BE2C (cell line): ENCODE measurements around the gene SRD5A1. TPM values are rescaled to one million over a fixed set of nuclear protein-coding genes. Genes with fewer than 3 reads are reported as not detected.

ENCODE experiments used
- DNase-seq: peaks from one replicate; pipeline ENCODE4 v3.0.0-alpha.2; 2020
- H3K27me3 ChIP-seq: fragments of 250-450 bp; sonication (Bioruptor Pico); 2 replicates; pipeline ENCODE4 v1.5.1; 2020; ENCODE audit warnings: mild to moderate bottlenecking
- H3K36me3 ChIP-seq: fragments of 250-450 bp; sonication (Bioruptor Pico); 2 replicates; pipeline ENCODE4 v1.5.1; 2020; ENCODE audit warnings: mild to moderate bottlenecking
- H3K4me1 ChIP-seq: fragments of 250-450 bp; sonication (Bioruptor Pico); 2 replicates; pipeline ENCODE4 v1.5.1; 2020
- H3K4me3 ChIP-seq: 2 replicates; pipeline ENCODE4 v1.5.1; 2011; ENCODE audit warnings: low read depth, low read length
- H3K9me3 ChIP-seq: fragments of 250-450 bp; sonication (Bioruptor Pico); 2 replicates; pipeline ENCODE4 v1.5.1; 2020
- polyA plus RNA-seq: library from polyadenylated mRNA; unstranded; fragments of >200 nt; gene quantifications from one replicate; pipeline ENCODE4 v1.2.1, GENCODE V29; 2012; ENCODE audit warnings: low read depth, missing spikeins; ENCODE audit not compliant: insufficient read length, insufficient read depth
- TF ChIP-seq, protein P1 (sequence below): IDR thresholded peaks from 2 replicates; pipeline ENCODE4 v1.5.1; 2012; ENCODE audit warnings: mild to moderate bottlenecking, low read depth, low read length

SRD5A1 gene, protein sequence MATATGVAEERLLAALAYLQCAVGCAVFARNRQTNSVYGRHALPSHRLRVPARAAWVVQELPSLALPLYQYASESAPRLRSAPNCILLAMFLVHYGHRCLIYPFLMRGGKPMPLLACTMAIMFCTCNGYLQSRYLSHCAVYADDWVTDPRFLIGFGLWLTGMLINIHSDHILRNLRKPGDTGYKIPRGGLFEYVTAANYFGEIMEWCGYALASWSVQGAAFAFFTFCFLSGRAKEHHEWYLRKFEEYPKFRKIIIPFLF
- 10.0 TPM for polyA plus RNA-seq

DNA sequence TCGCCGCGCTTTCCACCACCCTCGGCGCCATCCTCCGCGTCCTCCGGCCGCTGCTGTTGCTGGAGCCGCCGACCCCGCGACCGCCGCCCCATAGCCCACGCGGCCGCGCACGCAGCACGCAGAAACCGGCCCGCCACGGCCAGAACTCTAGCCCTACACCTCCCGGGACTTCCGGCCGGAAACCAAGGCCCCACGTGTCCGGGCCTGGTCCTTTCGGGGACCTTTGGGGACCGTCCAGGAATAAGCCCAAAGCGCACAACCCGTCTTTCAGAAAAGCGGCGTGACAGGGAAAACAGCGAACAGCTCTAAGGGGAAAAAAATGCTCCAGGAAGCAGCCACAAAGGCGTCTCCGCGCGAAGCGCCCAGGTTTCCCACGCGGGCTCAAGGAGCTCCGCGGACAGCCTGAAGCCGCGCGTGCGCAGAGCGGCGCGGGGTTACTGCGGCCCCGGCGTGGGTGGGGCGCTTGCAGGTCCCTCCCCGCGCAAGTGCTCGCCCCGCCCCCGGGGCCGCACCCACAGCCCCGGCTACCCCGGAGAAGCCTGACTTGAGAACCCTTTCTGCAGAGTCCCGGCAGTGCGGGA is at the start of gene SRD5A1, which contains the start of gene NSUN2:
Gene SRD5A1 (plus strand): TSS at position 553 of the 581 bp plus-strand sequence. CDS start 137 bp downstream, outside the sequence.
Gene NSUN2 (minus strand): TSS at position 157 of the 581 bp plus-strand sequence. CDS start 65 bp downstream, at position 92.
- Histone ChIP-seq H3K4me3 (peak within 1 kb of the TSS; percentile 92), H3K9me3 (no peaks in the 10 kb centered on the region), H3K27me3 (no peaks in the 10 kb centered on the region), H3K4me1 (no peaks in the 10 kb centered on the region), H3K36me3 (peaks cover 43% of the 10 kb centered on the region)
- peak; percentile 95 for DNase-seq
- TF ChIP-seq, protein P1, sequence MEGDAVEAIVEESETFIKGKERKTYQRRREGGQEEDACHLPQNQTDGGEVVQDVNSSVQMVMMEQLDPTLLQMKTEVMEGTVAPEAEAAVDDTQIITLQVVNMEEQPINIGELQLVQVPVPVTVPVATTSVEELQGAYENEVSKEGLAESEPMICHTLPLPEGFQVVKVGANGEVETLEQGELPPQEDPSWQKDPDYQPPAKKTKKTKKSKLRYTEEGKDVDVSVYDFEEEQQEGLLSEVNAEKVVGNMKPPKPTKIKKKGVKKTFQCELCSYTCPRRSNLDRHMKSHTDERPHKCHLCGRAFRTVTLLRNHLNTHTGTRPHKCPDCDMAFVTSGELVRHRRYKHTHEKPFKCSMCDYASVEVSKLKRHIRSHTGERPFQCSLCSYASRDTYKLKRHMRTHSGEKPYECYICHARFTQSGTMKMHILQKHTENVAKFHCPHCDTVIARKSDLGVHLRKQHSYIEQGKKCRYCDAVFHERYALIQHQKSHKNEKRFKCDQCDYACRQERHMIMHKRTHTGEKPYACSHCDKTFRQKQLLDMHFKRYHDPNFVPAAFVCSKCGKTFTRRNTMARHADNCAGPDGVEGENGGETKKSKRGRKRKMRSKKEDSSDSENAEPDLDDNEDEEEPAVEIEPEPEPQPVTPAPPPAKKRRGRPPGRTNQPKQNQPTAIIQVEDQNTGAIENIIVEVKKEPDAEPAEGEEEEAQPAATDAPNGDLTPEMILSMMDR, result no peak

DNA sequence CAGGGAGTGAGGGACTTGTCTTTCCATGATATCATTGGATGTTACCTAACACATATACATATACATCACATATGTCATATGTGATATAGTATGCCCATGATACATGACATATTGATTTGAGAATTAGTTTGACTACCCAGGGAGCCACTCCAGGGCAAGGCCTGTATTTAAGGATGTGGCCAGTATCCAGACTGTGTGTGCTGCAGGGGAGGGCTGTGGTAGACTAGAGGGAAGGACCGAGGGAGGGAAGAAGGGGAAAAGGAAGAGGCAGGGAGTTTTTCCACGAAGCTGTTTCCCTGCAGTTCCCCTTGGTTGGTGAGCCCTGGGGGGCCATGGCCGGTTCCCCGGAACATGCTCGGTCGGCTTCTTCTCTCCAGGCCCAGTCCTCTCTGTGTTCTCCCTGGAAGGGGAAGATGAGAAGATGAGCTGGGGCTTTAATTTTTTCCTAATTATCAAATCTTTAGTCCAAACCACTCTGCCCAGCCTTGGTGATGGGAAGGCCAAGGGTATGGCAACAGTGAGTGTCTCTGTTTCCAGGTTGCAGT is 49.1 kb upstream of the SRD5A1 start:
- Histone ChIP-seq H3K4me1 (no peaks in the 10 kb centered on the region), H3K36me3 (no peaks in the 10 kb centered on the region), H3K4me3 (no peak overlapping the region), H3K9me3 (no peaks in the 10 kb centered on the region), H3K27me3 (no peaks in the 10 kb centered on the region)
- no peak for DNase-seq
- TF ChIP-seq, protein P1, result no peak

DNA sequence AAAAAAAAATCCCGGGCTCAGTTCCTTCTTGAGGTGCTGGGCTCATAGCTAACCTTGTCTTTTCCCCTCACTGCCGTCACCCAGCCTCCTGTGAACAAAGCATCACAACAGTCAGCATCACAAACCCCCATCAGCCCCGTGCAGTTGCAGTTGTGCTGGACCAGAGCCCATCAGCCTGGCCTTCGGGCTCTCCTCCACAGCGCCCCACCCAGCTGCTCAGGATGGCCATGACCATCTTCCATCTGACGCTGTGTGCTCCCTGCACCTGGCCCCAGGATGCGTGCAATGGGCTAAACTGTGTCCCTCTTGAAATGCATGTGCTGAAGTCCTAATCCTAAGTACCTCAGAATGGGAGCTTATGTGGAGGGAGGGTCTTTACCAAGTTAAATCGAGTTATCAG is 48.5 kb upstream of the SRD5A1 start:
- TF ChIP-seq, protein P1, result no peak
- H3K36me3 ChIP-seq, result no peaks in the 10 kb centered on the region
- H3K4me1 ChIP-seq, result no peaks in the 10 kb centered on the region
- H3K27me3 ChIP-seq, result no peaks in the 10 kb centered on the region
- H3K4me3 ChIP-seq, result no peak overlapping the region
- no peak for DNase-seq
- H3K9me3 ChIP-seq, result no peaks in the 10 kb centered on the region

DNA sequence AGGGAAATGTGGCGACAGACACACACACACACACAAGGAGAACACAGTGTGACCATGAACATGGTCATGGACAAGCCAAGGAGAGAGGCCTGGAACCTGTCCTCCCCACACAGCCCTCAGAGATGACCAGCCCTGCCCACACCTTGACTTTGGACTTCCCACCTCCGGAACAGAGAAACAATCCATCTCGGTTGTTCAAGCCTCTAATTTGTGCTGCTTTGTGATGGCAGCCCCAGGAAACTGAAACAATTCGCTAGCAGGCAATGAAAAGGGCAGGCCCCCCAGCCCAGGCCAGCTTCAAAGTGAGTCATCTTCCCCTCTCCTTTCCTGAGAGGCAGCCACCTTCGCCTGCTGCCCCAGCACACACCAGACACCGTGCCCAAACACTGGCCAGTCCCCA is 48.1 kb upstream of the SRD5A1 start:
- TF ChIP-seq, protein P1, result no peak
- no peaks in the 10 kb centered on the region for H3K36me3 ChIP-seq
- no peak overlapping the region for H3K4me3 ChIP-seq
- no peaks in the 10 kb centered on the region for H3K9me3 ChIP-seq
- no peaks in the 10 kb centered on the region for H3K4me1 ChIP-seq
- no peak for DNase-seq
- H3K27me3 ChIP-seq, result no peaks in the 10 kb centered on the region

DNA sequence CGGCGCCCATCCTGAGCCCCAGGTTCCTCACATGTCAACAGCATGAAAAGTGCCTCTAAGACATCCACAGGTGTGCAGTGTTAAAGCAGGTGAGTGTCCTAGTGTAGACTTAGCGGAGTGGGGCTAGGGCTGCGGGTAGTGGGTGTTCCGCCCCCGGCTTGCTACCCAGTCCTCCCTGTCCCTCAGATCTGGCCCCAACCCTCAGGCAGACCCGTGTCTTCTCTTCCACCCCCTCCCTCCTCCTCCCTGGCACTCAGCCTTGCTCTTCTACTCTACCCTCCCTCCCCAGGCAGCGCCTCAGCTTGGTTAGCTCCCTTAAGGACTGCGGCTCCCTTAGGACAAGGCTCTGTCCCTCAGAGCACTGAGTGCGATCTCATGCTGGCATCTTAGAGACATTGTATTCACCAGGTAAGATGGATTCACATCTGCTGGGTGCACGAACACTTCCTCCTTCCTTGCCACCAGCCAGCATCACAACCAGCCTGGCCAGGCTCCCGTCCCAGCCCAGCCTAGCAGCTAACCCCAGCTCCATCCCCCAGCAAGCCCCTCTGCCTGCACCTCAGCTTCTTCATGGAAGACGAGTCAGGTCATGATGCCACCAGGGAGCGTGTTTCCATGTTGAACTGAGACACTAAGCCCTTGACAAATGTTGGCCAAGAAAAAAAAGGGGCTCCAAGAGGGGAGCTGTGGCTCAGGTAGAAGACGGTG is 47.1 kb upstream of the SRD5A1 start:
- no peak overlapping the region for H3K4me3 ChIP-seq
- no peaks in the 10 kb centered on the region for H3K27me3 ChIP-seq
- no peaks in the 10 kb centered on the region for H3K36me3 ChIP-seq
- no peaks in the 10 kb centered on the region for H3K4me1 ChIP-seq
- no peak for DNase-seq
- H3K9me3 ChIP-seq, result no peaks in the 10 kb centered on the region
- TF ChIP-seq, protein P1, result no peak
